Vagina (tissue), 2 donors: ENCODE data around the gene PRKAB2.

ENCODE experiments used
- CTCF ChIP-seq, 3 experiments: fragments of 450-650 bp in 2 of 3; fragments of 200-600 bp in 1 of 3; sonication (generic) in 1 of 3; IDR thresholded peaks; one replicate each; pipeline ENCODE4 v1.5.1; 2017 to 2019; ENCODE audit warnings: antibody characterized with exemption in 3 of 3, mild to moderate bottlenecking in 2 of 3, moderate library complexity in 2 of 3
- POLR2A ChIP-seq, 2 donors: fragments of 450-650 bp; IDR thresholded peaks; one replicate each; pipeline ENCODE4 v1.6.1; 2017; ENCODE audit warnings: antibody characterized with exemption in 2 of 2, mild to moderate bottlenecking in 2 of 2, moderate library complexity in 2 of 2
- POLR2AphosphoS5 ChIP-seq, 2 donors: sonication (generic); formaldehyde crosslinking; IDR thresholded peaks; one replicate each; pipeline ENCODE4 v1.9.0; 2017; ENCODE audit warnings: antibody characterized with exemption in 2 of 2, mild to moderate bottlenecking in 2 of 2, low read depth in 1 of 2; ENCODE audit not compliant: insufficient read depth in 1 of 2

- no peak for TF ChIP-seq POLR2AphosphoS5 (IDR thresholded peaks at IDR 0.05; ENCODE audit: insufficient read depth in 1 of 2, low read depth in 1 of 2)
- no peak for TF ChIP-seq CTCF (IDR thresholded peaks at IDR 0.05)
- no peak for TF ChIP-seq POLR2A (IDR thresholded peaks at IDR 0.05)
Measured at GRCh38 chr1:147216124-147216523, 43.9 kb upstream of the PRKAB2 start.
